BLaER1 (cell line): ENCODE results near the gene LGR4.
A peak's percentile ranks its signal among the peaks of the same experiment; 100 is the strongest.

ENCODE experiments used
- H3K27ac ChIP-seq: shearing (Covaris generic); formaldehyde crosslinking; 2 replicates; pipeline ENCODE4 v1.8.1; 2022
- H3K27me3 ChIP-seq: shearing (Covaris generic); formaldehyde crosslinking; 2 replicates; pipeline ENCODE4 v1.8.1; 2022
- H3K36me3 ChIP-seq: shearing (Covaris generic); formaldehyde crosslinking; 2 replicates; pipeline ENCODE4 v1.8.1; 2022
- H3K4me1 ChIP-seq: shearing (Covaris generic); formaldehyde crosslinking; 2 replicates; pipeline ENCODE4 v1.8.1; 2022
- H3K4me2 ChIP-seq: shearing (Covaris generic); formaldehyde crosslinking; 2 replicates; pipeline ENCODE4 v1.8.1; 2022
- H3K4me3 ChIP-seq: shearing (Covaris generic); formaldehyde crosslinking; 2 replicates; pipeline ENCODE4 v1.8.1; 2022
- H3K9ac ChIP-seq: shearing (Covaris generic); formaldehyde crosslinking; 2 replicates; pipeline ENCODE4 v1.8.1; 2022
- H3K9me3 ChIP-seq: shearing (Covaris generic); formaldehyde crosslinking; 2 replicates; pipeline ENCODE4 v1.8.1; 2022
- H4K20me1 ChIP-seq: shearing (Covaris generic); formaldehyde crosslinking; 2 replicates; pipeline ENCODE4 v1.8.1; 2022
- Cebpa-rat ChIP-seq: shearing (Covaris generic); IDR thresholded peaks from 2 replicates; pipeline ENCODE4 v1.8.1; 2022

LGR4 gene

DNA sequence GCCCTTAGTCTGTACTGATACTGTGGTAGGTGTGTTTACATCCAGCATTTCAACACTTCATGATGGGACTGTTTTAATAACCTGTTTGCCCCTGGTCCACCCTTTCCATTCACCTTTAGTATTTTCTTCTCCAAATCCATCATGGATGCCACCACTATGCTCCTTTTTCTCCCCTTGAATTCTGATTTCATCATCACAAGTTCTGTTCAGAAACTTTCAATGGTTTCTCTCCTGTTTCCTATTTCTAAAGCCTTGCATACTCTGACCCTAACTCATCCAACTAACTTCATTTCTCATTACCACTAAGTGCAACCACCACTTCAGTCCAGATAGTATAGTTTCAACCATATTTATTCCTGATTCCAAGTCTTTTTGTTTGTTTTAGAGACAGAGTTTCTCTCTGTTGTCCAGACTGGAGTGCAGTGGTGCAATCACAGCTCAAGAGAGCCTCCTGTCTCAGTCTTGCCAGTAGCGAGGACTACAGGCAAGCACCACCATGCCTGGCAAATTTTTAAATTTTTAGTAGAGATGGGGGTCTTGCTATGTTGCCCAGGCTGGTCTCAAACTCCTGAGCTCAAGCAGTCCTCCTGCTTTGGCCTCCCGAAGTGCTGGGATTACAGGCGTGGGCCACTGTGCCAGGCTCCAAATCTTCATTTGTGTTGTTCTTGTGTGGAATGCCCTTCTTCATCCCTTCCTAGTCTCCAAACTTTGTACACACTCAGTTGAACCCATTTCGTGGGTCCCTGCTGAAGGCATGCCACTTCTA lies 35.1 kb upstream of the LGR4 start:
- peak overlapping the region; percentile 98; the same call in 1 of the 2 replicates for H3K9ac ChIP-seq

DNA sequence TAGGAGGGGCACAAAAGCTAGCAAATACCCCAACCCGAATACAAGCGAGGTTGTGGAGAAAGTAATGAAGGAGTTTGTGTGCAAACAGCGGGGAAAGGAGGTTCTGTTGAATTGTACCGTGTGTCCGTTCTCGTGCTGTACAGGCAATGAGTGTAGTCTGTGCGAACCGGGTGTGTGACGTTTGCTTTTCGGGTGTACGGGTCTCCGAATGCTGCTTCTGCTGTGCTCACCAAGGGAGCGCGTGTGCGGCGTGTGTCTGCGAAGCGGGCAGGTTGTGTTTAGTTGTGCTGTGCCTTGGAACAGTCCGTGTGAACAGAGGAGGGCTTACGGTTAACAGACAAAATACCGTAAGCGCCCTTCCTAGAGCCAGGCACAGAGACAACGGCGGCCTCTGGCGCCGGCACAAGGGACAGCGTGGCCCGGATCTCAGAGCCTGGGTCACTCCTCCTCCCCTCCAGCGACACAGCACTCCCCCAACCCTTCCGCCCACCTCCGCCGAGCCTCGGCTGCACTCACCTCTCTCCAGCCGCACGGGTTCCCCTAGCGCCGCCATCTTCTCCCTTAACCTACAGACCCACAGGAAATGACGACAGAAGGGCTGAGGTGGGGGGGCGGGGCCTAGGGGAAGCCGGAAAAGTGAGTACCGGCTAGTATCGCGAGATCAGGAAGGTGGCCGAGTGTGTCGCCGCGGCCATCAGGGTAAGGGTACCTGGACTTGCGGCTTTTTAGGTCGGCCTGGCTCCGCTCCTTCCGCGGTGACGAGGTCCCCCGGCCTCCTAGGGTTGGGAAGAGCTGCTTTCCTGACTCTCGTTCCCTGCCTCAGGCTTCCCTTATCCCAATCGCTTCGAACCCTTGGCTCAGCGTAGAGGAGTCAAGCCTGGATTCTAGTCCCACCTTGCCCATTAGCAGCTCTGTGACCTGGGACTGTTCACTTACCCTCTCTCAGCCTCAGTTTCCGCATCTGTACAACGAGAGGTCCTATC lies 33.9 kb upstream of the LGR4 start, which contains the start of gene LIN7C:
LIN7C (minus strand) TSS at position 570 of the 983 bp plus-strand sequence; CDS start at position 553, 17 bp downstream.
- Histone ChIP-seq H3K36me3 (peaks cover 21% of the 10 kb centered on the region), H3K4me3 (peak within 1 kb of the TSS; percentile 92), H3K4me2 (peak within 1 kb of the TSS; percentile 97), H3K27me3 (no peaks in the 10 kb centered on the region), H3K9ac (peak within 1 kb of the TSS; percentile 98), H3K27ac (peak within 1 kb of the TSS; percentile 95), H3K4me1 (peaks cover 22% of the 10 kb centered on the region), H4K20me1 (peaks cover 43% of the 10 kb centered on the region; the same call in 1 of the 2 replicates), H3K9me3 (no peaks in the 10 kb centered on the region)
- TF ChIP-seq Cebpa-rat = no peak

More for the DNA sequence above, 35.1 kb upstream of the LGR4 start:
- peak overlapping the region; percentile 92 for H3K4me3 ChIP-seq
- H4K20me1 ChIP-seq = peaks cover 31% of the 10 kb centered on the region; the same call in 1 of the 2 replicates
- H3K36me3 ChIP-seq = peaks cover 8% of the 10 kb centered on the region
- no peak for TF ChIP-seq Cebpa-rat
- H3K4me2 ChIP-seq = peak overlapping the region; percentile 79
- H3K27me3 ChIP-seq = no peaks in the 10 kb centered on the region
- H3K9me3 ChIP-seq = no peaks in the 10 kb centered on the region
- no peak overlapping the region for H3K27ac ChIP-seq
- peaks cover 22% of the 10 kb centered on the region for H3K4me1 ChIP-seq

DNA sequence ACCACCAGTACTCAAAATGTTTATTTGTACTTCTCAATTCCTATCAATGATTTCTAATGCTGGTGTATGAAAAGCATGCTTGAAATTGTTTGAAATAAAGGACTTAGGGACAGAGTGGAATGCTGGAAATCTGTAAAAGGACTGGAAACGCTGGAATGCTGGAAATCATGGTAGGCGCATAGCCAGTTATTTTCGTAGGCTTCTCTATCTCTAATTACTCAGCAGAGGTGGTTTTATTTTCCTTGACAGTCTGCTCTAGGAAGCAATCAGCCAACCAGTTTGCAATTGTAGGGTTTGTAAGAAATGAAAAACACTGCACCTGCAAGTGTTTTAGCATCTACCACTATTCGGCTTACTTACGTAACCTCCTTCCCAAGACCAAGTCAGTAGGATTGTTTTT lies 33.2 kb upstream of the LGR4 start:
- peak overlapping the region; percentile 92 for H3K4me3 ChIP-seq
- TF ChIP-seq Cebpa-rat = no peak
- peak overlapping the region; percentile 95 for H3K27ac ChIP-seq
- peaks cover 46% of the 10 kb centered on the region; the same call in 1 of the 2 replicates for H4K20me1 ChIP-seq
- H3K9ac ChIP-seq = peak overlapping the region; percentile 98
- peaks cover 27% of the 10 kb centered on the region for H3K36me3 ChIP-seq
- peak overlapping the region; percentile 97 for H3K4me2 ChIP-seq
- no peaks in the 10 kb centered on the region for H3K27me3 ChIP-seq
- peaks cover 22% of the 10 kb centered on the region for H3K4me1 ChIP-seq
- no peaks in the 10 kb centered on the region for H3K9me3 ChIP-seq

DNA sequence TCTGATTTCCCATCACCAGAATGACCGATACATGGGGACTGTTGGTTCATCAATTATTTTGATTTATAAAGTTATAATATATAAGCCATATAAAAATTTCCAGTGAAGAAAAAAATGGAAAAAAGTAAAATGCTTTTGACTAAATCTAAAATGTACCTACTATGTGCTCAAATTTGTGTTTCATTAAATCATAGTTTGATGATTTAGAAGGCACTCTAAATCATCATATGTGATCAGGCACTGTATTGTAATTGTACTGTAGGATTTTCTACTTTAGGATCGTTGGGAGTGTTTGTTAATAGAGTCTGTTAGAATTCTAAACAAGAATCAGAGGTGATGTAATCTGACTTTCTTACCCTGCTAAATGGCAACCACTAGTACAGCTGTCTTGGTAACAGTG lies 31.6 kb upstream of the LGR4 start:
- Histone ChIP-seq H3K4me1 (peaks cover 30% of the 10 kb centered on the region), H4K20me1 (peaks cover 46% of the 10 kb centered on the region; the same call in 1 of the 2 replicates), H3K36me3 (peaks cover 43% of the 10 kb centered on the region), H3K9me3 (no peaks in the 10 kb centered on the region), H3K27ac (no peak overlapping the region), H3K4me2 (no peak overlapping the region), H3K27me3 (no peaks in the 10 kb centered on the region), H3K4me3 (no peak overlapping the region), H3K9ac (no peak overlapping the region)
- TF ChIP-seq Cebpa-rat = no peak

DNA sequence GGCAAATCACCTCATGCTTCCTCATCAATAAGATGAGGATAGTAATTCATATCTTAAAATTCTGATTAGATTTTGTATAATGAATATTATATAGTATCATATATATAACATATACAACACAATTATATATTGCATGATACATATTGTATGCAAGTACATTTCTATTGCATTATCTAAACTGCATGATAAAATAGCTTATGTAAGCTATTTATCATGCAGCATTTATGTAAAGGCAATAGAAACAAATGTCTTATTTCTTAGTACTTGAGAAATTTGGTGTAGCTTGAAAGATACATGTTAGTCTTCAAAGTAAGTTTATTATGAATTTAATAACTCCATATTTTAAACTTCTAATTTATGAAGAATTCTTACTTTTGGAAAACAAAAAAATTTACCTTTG lies 28.5 kb upstream of the LGR4 start:
- H3K36me3 ChIP-seq = peaks cover 49% of the 10 kb centered on the region
- H3K4me1 ChIP-seq = peaks cover 23% of the 10 kb centered on the region

DNA sequence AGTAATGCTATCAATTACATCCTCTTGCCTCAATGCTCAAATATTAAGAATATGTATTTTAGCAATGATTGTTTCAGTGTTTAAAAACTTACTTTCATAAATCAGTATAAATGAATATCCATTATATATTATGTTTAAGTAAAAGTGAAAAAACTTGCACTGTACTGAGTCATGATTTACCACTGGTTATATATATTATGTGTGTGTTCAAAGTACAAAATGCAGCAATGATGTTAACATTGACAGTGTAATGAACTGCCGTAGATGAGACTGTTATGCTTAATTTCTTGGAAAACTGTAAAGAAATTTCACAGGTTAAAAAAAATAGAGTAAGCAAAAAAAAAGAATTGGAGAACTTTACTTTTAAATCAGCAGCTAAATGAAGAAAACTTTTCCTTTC lies 25.3 kb upstream of the LGR4 start:
- TF ChIP-seq Cebpa-rat = no peak
- Histone ChIP-seq H3K4me3 (no peak overlapping the region), H3K27me3 (no peaks in the 10 kb centered on the region), H3K36me3 (peaks cover 64% of the 10 kb centered on the region), H3K9ac (no peak overlapping the region), H3K4me2 (no peak overlapping the region), H3K9me3 (no peaks in the 10 kb centered on the region), H3K27ac (no peak overlapping the region), H4K20me1 (peaks cover 52% of the 10 kb centered on the region; the same call in 1 of the 2 replicates), H3K4me1 (peaks cover 8% of the 10 kb centered on the region)

More for the DNA sequence above, 28.5 kb upstream of the LGR4 start:
- Histone ChIP-seq H3K9ac (no peak overlapping the region), H3K27ac (no peak overlapping the region), H4K20me1 (peaks cover 68% of the 10 kb centered on the region; the same call in 1 of the 2 replicates), H3K27me3 (no peaks in the 10 kb centered on the region), H3K4me3 (no peak overlapping the region), H3K9me3 (no peaks in the 10 kb centered on the region), H3K4me2 (no peak overlapping the region)
- no peak for TF ChIP-seq Cebpa-rat

DNA sequence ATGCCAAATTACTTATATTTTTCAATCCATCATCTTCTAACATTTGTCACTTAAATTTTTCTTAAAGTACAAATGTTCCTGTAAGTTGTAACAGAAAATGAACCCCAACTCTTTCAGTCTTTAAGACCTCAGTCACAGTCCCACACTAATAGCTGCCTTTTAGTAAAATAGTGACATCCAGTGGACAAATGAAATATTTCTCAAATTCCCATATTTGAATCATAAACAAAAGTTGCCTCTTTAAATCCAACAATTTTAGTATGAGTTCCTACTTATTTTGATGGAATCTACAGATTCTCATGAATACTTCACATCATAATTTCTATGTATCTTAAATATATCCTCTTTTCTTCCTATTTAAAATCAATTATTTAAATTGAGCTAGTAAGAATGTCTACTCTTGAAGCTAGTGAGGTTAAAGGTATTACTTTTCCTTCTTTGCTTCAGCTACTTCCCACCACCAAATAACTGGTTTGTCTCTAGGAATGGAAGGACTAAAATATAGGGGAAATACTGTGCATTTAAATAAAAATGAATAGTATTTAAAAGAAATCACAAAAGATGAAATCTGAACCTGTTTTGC lies 24.8 kb upstream of the LGR4 start:
- H3K9ac ChIP-seq = no peak overlapping the region
- H3K36me3 ChIP-seq = peaks cover 64% of the 10 kb centered on the region

DNA sequence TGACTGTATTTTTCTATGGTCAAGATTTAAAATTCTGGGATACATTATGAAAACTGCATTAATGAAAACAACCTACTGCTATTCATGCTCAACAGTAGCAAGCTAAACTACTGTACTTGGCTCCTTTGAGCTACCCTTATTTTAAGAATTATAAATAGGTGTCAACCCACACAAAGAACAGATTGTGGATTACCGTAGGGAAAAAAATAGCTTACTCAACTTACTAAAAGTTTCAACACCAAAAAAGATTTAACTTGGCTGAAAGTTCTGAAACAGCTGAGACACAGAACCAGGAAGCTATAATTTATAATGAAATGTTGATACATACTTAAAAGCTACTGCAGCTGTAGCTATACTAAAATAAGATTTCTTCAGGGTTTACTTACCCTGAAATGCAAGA lies 23.9 kb upstream of the LGR4 start:
- Histone ChIP-seq H3K4me2 (no peak overlapping the region), H3K9me3 (no peaks in the 10 kb centered on the region), H3K36me3 (peaks cover 62% of the 10 kb centered on the region)

More for the DNA sequence above, 24.8 kb upstream of the LGR4 start:
- TF ChIP-seq Cebpa-rat = no peak
- Histone ChIP-seq H3K4me2 (no peak overlapping the region), H3K27ac (no peak overlapping the region), H3K4me3 (no peak overlapping the region), H3K27me3 (no peaks in the 10 kb centered on the region), H4K20me1 (peaks cover 47% of the 10 kb centered on the region; the same call in 1 of the 2 replicates), H3K4me1 (peaks cover 8% of the 10 kb centered on the region), H3K9me3 (no peaks in the 10 kb centered on the region)

DNA sequence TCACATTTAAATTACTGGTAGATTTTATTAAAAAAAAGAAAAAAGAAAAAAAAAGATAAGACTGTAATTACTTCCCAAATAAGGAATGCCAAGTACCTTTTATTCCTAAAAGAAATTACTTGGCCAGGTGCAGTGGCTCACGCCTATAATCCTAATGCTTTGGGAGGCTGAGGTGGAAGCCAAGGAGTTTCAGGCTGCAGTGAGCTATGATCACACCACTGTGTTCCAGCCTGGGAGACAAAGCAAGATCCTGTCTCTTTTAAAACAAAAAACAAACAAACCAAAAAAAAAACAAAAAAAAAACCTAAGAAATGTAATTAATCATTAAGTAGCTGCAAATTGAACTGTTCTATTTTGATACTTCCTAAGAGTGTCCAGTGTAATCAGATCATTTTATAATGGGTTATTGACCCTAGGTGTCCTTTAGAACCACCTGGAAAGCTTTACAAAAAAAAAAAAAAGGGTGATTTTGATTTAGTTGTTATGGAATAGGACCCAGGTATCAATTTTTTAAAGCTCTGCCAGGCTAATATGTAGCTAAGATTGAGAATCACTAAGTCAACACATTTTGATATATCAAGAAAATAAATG lies 23.2 kb upstream of the LGR4 start:
- H3K36me3 ChIP-seq = peaks cover 63% of the 10 kb centered on the region
- H3K4me3 ChIP-seq = no peak overlapping the region
- TF ChIP-seq Cebpa-rat = no peak

More for the DNA sequence above, 23.9 kb upstream of the LGR4 start:
- Histone ChIP-seq H3K9ac (no peak overlapping the region), H3K4me1 (peaks cover 8% of the 10 kb centered on the region), H3K4me3 (no peak overlapping the region), H4K20me1 (peaks cover 38% of the 10 kb centered on the region; the same call in 1 of the 2 replicates), H3K27ac (no peak overlapping the region), H3K27me3 (no peaks in the 10 kb centered on the region)
- no peak for TF ChIP-seq Cebpa-rat

More for the DNA sequence above, 23.2 kb upstream of the LGR4 start:
- Histone ChIP-seq H4K20me1 (peaks cover 35% of the 10 kb centered on the region; the same call in 1 of the 2 replicates), H3K4me1 (peaks cover 8% of the 10 kb centered on the region), H3K9ac (no peak overlapping the region), H3K27ac (no peak overlapping the region), H3K4me2 (no peak overlapping the region), H3K9me3 (no peaks in the 10 kb centered on the region), H3K27me3 (no peaks in the 10 kb centered on the region)
